ENCODE measurements around the gene UMODL1. TPM values are rescaled to one million over a fixed set of nuclear protein-coding genes. Genes with fewer than 3 reads are reported as not detected.

Gene UMODL1
- total RNA-seq, 2 donors from 2014 or later = 0.35 to 0.37 TPM

DNA sequence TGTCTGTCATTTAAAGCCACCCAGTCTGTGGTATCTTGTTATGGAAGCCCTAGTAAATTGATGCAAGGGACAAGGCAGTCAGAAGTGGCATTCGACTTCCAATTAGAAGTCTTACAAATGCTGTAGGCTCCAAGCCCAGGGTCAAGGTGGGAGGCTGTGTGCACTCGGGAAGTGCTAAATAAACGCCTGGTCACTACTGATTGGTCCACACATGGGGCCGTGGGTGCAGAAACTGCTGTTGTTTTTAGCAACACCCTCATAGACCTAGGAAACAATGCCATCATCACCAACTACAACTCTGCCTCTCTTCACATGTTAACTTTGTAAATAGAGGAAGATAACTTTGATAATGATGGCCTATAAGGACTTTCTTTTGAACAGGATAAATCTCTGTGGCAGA lies 40.8 kb upstream of the UMODL1 start:
- TF ChIP-seq, protein P1, sequence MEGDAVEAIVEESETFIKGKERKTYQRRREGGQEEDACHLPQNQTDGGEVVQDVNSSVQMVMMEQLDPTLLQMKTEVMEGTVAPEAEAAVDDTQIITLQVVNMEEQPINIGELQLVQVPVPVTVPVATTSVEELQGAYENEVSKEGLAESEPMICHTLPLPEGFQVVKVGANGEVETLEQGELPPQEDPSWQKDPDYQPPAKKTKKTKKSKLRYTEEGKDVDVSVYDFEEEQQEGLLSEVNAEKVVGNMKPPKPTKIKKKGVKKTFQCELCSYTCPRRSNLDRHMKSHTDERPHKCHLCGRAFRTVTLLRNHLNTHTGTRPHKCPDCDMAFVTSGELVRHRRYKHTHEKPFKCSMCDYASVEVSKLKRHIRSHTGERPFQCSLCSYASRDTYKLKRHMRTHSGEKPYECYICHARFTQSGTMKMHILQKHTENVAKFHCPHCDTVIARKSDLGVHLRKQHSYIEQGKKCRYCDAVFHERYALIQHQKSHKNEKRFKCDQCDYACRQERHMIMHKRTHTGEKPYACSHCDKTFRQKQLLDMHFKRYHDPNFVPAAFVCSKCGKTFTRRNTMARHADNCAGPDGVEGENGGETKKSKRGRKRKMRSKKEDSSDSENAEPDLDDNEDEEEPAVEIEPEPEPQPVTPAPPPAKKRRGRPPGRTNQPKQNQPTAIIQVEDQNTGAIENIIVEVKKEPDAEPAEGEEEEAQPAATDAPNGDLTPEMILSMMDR (IDR thresholded peaks at IDR 0.05) = no peak
- Histone ChIP-seq H3K4me1 (no peaks in the 10 kb centered on the region), H3K9me3 (no peaks in the 10 kb centered on the region), H3K27me3 (no peaks in the 10 kb centered on the region), H3K4me3 (no peak overlapping the region), H3K36me3 (no peaks in the 10 kb centered on the region), H3K9ac (ENCODE audit: low read depth in 2 of 2, low read length in 2 of 2) (no peak overlapping the region), H3K27ac (no peak overlapping the region)
- DNase-seq = no peak
- intact Hi-C loops (cut with DNase I) = no loop called here

DNA sequence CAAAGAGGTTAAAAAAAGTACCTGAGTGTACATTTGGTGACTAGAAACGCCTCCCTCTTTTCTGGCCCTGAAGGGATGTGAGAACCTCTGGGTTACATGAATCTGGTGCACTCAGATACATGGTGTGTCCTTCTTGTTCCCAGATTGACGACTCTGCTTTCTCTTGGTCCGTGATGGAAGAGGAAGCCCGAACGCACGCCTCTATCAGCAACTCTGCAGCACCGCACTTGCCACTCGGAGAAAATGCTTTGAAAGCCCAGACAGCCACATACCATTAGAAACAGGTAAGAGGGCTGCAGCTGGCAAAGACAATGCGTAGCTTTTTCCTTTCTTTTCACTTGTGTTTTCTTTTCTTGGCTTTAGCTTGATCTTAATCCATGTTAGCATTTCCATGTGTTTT lies 39.9 kb upstream of the UMODL1 start:
- TF ChIP-seq, protein P1 (IDR thresholded peaks at IDR 0.05) = no peak
- Histone ChIP-seq H3K9me3 (no peaks in the 10 kb centered on the region), H3K36me3 (no peaks in the 10 kb centered on the region), H3K27me3 (no peaks in the 10 kb centered on the region), H3K4me1 (no peaks in the 10 kb centered on the region), H3K27ac (no peak overlapping the region), H3K4me3 (no peak overlapping the region), H3K9ac (ENCODE audit: low read depth in 2 of 2, low read length in 2 of 2) (no peak overlapping the region)
- DNase-seq = no peak
- intact Hi-C loops (cut with DNase I) = no loop called here

DNA sequence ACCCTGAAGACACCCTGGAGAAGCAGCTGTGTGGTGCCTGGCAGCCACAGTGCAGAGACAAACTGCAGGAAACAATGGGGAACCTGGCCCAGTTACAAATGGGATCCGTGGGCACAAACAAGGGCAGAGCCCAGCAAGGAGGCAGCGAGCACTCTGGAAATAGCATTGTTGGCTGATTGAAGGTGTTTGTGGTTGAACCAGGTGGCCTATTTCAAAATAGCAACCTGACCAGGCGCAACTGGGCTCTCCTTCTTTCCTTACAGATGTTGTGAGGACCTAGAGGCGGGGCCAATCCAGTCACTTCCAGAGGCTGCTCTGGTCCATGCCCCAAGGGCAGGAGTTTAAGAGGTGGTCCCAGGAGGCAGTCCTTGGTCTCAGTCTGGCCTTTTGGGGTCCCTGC lies 39.3 kb upstream of the UMODL1 start:
- TF ChIP-seq, protein P1 (IDR thresholded peaks at IDR 0.05) = no peak
- no peak for DNase-seq

DNA sequence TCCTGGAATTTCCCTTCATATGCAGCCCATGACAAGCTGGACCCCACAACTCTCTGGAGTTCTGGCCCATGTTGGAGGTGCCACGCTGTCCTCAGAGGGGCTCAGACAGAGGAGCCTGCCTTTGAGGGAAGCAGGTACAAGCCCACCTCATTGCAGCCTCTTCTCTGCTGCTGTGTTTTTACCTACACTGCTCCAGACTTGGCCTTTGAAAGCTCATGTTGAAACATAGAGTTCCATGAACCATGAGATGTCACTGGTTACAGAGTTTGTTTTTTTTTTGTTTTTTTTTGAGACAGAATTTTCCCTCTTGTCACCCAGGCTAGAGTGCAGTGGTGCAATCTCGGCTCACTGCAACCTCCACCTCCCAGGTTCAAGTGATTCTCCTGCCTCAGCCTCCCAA lies 38.9 kb upstream of the UMODL1 start:
- Histone ChIP-seq H3K9ac (ENCODE audit: low read depth in 2 of 2, low read length in 2 of 2) (no peak overlapping the region), H3K36me3 (no peaks in the 10 kb centered on the region), H3K4me3 (no peak overlapping the region), H3K9me3 (no peaks in the 10 kb centered on the region), H3K4me1 (no peaks in the 10 kb centered on the region), H3K27ac (no peak overlapping the region), H3K27me3 (no peaks in the 10 kb centered on the region)
- TF ChIP-seq, protein P1 (IDR thresholded peaks at IDR 0.05) = no peak
- intact Hi-C loops (cut with DNase I) = no loop called here
- no peak for DNase-seq

More for the DNA sequence above, 39.3 kb upstream of the UMODL1 start:
- H3K4me1 ChIP-seq = no peaks in the 10 kb centered on the region
- no peak overlapping the region for H3K9ac ChIP-seq (ENCODE audit: low read depth in 2 of 2, low read length in 2 of 2)
- H3K36me3 ChIP-seq = no peaks in the 10 kb centered on the region
- intact Hi-C loops (cut with DNase I) = no loop called here
- no peaks in the 10 kb centered on the region for H3K9me3 ChIP-seq
- no peak overlapping the region for H3K27ac ChIP-seq
- no peaks in the 10 kb centered on the region for H3K27me3 ChIP-seq
- no peak overlapping the region for H3K4me3 ChIP-seq

DNA sequence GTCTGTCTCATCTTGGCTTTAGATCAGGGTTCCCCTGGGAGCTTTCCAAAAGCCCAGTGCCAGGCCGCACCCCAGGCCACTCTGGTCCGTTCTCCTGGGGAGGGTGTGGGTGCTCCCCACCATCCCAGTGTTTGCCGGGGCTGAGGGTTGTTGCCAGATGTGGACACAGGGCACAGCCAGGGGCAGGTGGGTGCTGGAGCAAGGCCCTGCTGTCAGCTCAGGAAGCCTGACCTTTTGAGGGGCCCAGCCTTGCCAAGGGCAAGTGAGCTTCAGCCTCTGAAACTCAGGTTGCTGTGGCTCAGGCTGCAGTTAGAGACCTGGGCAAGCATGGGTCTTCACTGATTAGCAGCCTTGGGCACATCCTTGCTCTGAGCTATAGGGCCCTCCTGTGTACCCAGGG lies 38.1 kb upstream of the UMODL1 start:
- Histone ChIP-seq H3K4me1 (no peaks in the 10 kb centered on the region), H3K36me3 (no peaks in the 10 kb centered on the region), H3K4me3 (no peak overlapping the region), H3K27me3 (no peaks in the 10 kb centered on the region), H3K9me3 (no peaks in the 10 kb centered on the region), H3K27ac (no peak overlapping the region), H3K9ac (ENCODE audit: low read depth in 2 of 2, low read length in 2 of 2) (no peak overlapping the region)
- TF ChIP-seq, protein P1 (IDR thresholded peaks at IDR 0.05) = no peak
- intact Hi-C loops (cut with DNase I) = no loop called here
- DNase-seq = no peak

DNA sequence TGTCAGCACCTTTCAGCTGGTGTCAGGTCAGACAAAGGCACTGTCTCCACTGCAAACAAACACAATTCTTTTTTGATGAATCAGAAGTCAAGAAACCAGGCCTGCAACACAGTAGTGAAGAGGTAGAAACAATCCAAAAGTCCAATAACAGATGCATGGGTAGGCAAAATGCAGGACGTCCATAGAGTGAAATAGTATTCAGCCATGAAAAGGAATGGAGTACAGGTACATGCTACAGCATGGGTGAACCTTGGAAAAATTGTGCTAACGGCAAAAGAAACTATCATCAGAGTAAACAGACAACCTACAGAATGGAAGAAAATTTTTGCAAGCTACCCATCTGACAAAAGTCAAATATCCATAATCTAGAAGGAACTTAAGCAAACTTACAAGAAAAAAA lies 34.8 kb upstream of the UMODL1 start:
- Histone ChIP-seq H3K9ac (ENCODE audit: low read depth in 2 of 2, low read length in 2 of 2) (no peak overlapping the region), H3K9me3 (no peaks in the 10 kb centered on the region), H3K27me3 (no peaks in the 10 kb centered on the region), H3K4me3 (no peak overlapping the region), H3K27ac (no peak overlapping the region), H3K36me3 (no peaks in the 10 kb centered on the region), H3K4me1 (no peaks in the 10 kb centered on the region)
- intact Hi-C loops (cut with DNase I) = no loop called here
- no peak for DNase-seq
- TF ChIP-seq, protein P1 (IDR thresholded peaks at IDR 0.05) = no peak

All from colonic mucosa (tissue), 4 donors.